Stimulated activated naive CD4-positive, alpha-beta T cell treated with Interleukin-2 at 50 U/mL for 16 hours (primary cell): ENCODE data around the gene CNOT11.
A peak's percentile ranks its signal among the peaks of the same experiment; 100 is the strongest.

ENCODE experiments used
- DNase-seq: peaks from one replicate; lab custom pipeline; 2025; lab: John Stamatoyannopoulos, UW

CNOT11 gene

DNA sequence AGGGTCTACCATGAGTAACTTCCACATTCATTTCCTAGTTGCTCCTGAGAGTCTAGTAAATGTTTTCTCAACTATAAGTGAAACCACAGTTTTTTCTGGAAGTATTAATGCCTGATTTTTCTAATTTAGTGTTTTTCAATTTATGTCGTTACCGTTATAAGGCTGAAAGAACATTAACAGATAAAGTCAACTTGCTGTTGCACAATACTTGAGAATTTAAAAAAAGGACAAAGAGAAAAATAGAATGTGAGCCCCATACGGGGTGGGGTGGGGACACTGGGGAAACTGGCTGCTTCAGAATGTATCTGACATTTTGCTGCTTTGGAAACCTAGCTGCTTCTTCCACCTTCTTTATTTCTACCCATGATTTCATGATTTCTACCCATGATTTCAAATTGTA, 26.2 kb downstream of the CNOT11 start:
- no peak for DNase-seq

DNA sequence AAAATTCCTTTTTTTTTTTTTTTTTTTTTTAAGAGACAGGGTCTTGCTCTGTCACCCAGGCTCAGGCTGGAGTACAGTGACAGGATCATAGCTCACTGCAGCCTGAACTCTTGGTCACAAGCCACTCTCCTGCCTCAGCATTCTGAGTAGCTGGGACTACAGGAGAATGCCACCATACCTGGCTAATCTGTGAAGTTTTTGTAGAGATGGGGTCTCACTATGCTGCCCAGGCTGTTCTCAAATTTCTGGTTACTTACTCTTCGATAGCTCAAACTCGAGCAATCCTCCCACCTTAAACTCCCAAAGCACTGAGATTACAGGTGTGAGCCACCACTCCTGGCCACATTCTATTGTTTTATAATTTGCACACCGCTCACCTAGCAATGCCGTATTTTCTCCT, 28.8 kb downstream of the CNOT11 start:
- DNase-seq: no peak

DNA sequence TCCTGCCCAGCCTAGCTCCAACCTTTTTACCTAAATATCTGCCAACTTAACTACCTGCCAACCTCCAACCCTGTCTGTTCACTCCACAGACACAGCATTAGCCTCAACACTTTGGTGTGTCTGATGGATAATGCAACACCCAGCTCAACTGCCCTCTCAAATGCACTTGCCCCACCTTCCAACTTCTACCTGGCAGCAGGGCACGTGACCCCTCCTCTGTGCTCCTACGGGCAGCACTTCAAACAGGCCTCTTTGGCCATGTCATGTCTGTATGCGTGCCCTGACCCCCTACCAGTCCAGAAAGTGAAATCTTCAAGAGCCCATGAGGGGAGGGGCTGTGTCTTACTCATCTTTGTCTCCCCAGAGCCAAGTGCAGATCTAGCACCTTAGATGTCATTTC, 30.3 kb downstream of the CNOT11 start:
- no peak for DNase-seq

DNA sequence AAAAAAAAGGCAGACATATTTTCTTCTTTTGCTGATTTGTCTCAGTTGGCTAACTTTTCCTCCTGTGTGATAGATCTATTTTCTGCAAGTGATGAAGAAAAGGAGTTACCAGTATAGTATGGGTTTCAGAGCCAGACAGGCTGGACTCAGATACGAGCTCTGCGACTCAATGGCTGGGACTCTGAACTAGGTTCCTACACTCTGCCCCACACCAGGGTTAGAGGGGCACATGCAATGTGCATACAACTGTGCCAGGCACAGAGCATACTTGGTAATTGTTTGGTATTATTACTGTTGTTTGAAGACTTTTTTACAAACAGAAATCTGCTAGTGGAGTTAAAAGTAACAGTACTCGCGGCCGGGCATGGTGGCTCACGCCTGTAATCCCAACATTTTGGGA, 34.0 kb downstream of the CNOT11 start:
- DNase-seq: no peak

DNA sequence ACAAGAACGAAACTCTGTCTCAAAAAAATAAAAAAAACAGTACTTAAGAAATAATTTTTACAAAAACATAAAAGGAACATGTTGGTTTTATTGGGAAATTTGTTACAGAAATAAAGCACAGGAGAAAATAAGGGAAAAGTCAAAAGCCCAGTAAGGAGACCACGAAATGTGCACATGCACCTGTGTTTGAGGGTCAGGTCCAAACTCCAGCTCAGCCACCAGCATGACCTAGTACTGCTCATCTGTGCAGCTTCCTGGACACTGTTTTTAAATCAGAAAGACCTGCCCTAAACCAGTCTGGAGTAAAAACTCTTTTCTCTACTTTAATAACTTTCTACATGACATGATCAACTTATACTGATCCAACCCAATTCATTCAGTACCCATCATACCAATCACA, 34.6 kb downstream of the CNOT11 start:
- DNase-seq: no peak

DNA sequence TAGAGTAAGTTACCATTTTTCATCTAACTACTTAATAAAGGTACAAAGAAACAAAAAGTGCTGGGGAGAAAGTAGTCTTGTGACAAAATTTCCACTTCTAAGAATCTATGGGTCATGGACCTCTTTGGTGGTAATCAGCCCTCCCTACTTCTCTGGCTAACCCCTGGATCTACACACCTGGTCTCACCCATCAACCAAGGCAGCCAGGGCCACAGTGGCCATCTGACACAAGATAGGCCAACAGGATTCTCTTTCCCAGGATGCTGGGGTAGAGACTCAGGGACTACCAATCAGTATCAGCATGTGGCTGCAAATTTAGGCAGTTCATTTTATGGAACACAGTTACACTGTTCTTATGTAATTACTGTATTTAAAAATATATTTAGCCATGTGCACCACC, 38.0 kb downstream of the CNOT11 start:
- no peak for DNase-seq

DNA sequence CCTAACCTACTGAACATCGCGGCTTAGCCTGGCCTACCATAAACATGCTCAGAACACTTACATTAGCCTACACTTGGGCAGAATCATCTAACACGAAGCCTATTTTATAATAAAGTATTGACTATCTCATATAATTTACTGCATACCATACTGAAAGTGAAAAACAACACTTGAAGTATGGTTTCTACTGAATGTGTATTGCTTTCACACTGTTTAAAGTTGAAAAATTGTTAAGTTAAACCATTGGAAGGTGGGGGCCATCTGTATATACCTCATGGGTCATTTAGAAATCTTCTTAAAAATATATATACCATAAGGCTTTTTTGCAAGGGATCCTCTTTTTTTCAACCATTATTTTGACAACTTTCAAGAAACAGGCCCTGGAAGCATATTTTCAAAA, 39.3 kb downstream of the CNOT11 start:
- DNase-seq: no peak

DNA sequence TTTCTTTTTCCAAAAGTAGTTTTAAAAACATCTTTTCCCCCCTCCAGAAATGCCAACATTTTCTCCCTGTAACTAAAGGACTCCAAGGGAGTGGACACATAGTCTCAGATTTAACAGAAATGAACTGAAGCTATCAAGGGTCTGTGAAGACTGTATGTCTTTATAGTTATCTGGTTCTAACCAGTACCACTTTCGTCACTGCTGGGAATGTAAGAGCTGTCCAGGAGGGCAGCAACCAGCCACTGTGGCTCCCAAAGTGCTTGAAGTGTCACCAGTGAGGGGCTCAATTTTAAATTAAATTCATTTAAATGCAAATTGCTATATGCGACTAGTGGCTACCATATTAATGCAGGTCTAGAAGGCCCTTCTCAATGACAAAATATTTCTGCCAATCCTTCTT, 40.9 kb downstream of the CNOT11 start:
- DNase-seq: no peak

DNA sequence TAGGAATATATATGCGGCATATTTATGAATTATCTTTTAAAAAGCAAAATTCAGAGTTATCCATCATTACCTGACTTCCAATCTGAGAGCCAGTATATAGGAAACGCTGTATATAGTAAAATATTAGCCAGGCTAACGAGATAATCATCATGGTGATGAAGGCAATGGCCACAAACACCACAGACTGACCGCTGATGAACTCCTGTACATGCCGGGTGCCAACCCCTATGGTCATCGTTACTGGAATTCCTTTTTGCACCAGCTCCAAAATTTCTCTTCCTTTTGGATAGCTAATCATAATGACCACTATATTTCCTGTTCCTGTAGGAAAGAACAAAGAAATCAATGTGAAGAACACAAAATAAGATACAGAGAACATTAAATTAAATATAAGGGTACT, 42.2 kb downstream of the CNOT11 start:
- no peak for DNase-seq

DNA sequence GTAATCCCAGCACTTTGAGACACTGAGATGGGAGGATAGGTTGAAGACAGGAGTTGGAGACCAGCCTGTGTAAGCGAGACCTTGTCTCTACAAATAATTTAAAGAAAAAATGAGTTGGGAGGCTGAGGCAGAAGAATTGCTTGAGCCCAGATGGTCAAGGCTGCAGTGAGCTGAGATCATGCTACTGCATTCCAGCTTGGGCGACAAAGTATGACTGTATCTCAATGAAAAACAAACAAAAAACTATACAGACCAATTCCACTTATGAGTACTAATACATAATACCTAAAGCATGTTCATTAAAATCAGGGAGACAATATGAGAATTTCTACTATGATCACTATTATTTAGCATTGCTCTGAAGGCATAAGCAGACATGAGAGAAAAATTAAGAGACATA, 43.2 kb downstream of the CNOT11 start:
- no peak for DNase-seq

DNA sequence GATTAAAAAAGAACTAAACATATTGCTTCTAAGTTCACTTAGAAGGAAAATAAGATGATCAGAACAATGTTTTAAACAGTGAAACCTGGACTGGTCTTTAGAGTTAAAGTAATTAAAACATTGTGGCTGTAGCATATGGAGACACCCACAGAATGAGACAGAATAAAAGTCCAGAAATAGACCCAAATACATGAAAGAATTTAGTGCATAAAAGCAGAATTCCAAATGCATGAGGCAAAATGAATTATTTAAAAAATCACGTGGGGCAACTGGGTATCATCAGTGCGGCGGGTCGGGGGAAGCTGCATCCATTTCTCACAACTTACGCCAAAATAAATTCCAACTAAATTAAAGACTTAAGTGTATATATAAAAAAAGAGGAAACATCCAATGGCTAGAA, 43.7 kb downstream of the CNOT11 start:
- DNase-seq: no peak

DNA sequence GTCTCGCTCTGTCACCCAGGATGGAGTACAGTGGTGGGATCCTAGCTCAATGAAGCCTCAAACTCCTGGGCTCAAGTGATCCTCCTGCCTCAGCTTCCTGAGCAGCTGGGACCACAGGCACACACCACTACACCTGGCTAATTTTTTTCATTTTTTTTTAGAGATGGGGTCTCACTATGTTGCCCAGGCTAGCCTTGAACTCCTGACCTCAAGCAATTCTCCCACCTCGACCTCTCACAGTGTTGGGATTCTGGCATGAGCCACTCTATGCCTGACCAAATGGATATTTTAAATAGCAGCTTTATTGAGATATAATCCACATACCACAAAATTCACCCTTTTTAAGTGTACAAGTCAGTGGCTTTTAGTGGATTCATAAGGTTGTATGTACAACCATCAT, 44.7 kb downstream of the CNOT11 start:
- no peak for DNase-seq

DNA sequence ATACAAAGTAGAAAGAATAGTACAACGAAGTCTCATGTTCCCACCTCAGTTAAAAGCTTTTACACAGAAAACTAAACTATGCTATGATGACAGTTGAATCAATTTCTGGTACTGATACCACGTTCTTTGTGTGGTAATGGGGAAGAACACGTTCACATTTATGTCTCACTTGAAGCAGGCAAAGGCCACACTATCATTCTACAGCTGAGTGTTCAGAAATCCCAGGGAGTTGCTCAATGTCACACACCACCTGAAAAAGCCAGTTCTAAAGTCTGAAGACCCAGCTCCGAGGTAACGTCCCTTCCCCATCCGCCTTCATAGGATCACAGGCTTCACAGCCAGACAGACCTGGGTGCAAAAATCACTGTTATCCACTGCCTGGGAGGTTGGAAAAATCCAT, 46.9 kb downstream of the CNOT11 start:
- no peak for DNase-seq

DNA sequence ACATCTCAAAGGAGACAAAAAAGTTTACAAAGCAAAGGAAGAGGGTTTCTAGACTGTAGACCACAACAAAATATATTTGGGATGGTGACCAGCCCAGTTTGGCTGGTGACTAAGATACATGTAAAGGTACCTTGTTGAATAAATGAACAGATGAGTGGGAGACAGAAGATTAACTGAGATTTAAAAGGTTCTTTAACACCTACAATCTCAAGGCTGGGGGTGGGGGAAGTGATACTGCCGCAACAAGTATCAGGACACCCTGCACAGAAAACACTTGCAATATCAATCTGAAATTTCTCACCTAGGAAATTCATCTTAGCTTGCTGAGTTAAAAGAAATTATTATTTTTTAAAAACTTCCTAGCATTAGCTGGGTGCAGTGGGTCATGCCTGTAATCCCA, 47.5 kb downstream of the CNOT11 start:
- peak; percentile 11 for DNase-seq

DNA sequence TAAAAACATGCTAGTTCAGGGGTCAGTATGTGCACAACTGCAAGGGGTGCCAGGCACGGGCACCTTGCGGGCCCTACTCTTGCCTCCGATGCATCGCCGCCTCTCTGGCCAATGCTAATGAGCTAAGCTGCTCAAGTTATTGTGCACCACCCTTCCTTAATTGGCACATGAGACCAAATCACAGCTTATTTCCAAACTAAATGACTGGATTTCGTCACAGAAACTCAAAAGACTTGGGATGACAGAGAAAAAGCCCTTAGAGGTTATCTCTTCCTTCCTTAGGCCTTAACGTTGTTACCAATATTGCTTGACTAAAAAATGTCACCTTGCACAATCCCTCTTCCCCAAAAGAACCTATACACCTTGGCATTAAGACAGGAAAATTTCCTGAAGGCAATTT, 48.1 kb downstream of the CNOT11 start:
- no peak for DNase-seq

DNA sequence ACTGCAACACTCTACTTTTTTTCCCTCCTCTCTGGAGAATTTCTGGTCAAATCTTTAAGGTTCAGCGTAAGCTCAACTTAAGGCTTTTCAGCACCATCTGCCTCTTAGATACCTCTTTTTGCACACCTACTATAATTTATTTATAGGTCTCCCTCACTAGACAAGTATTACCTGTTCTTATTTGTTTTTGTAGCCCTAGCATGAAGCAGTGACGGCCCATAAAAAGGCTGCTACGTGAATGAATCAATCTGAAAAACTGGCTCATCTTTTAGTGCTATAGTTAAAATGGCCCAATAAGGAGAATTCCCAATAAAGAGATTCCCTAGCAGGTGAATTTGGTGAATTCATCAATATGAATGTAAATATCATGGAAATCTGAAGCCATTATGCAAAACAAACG, 49.3 kb downstream of the CNOT11 start:
- DNase-seq: no peak

DNA sequence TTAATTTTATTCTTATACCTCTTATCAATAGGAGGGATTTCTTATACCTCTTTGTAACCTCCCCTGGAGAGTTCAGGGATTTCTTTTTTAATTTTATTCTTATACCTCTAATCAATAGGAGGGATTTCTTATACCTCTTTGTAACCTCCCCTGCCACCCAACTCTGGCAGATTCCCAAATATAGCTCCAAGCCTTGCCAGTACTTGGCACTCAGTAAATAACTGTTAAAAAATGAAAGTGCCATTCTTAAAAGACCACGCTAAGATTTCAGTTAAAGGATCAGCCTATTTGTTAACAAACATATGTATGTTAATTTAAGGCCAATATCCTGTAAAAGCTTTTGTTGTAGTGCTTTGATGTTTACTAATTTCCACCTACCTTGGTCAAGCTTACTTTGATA, 51.0 kb downstream of the CNOT11 start:
- DNase-seq: no peak

DNA sequence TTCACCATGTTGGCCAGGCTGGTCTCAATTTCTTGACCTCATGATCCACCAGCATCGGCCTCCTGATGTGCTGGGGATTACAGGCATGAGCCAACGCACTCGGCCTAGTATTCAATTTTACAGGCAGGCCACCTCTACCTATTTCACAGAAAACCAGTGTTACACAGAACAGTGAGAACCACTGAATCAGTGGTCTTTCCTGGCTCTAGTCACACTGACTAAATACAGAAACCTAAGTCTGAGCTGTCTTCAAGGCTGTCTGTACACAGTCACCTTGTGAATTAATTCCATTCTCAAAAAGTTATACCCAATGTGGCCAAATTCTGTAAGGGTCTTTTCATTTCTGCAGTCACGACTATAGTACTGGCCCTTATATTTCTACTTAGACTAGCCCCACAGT, 52.3 kb downstream of the CNOT11 start:
- no peak for DNase-seq

DNA sequence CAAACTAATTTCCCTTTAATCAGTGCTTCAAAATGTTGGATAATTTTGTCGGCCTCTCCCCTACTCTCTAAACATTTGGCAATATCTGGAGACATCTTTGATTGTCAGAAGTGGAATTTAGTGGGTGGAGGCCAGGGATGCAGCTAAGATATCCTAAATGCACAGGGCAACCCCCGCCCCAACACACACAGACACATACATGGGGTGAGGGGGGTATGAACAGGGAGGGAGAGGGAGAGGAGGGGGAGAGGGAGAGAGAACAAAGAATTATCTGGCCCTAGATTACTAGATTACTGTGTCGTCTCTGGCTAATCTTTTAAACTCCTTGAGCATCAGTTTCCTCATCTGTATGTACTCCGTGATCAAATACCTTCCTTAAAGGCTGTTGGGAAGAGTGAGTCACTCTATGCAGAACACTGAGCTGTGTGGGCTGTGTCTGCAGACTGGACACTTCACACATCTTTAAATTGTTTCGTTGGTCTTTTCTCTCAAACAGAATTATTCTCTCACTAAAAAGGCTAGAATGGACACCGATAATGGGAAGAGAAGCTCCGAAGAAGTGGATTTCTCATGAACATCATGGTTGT, 52.9 kb downstream of the CNOT11 start:
- DNase-seq: no peak

DNA sequence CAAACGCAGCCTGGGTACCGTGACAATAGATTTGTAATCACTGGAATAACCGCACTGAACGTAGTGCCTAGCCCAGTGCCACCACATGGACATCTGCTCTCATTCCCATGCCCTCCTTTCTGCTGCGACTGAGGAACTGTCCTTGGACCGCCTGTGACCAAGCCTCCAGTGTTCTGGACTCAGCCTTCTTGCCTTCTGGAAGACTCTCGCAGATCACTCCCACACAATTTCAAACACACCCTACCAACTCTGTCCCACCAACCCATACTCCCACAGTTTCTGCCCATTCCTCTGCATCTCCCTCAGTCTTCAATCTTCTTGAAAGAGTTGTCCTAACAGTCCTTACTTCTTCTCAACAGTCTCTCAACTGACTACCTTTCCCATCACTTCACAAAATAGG, 53.7 kb downstream of the CNOT11 start:
- DNase-seq: no peak

DNA sequence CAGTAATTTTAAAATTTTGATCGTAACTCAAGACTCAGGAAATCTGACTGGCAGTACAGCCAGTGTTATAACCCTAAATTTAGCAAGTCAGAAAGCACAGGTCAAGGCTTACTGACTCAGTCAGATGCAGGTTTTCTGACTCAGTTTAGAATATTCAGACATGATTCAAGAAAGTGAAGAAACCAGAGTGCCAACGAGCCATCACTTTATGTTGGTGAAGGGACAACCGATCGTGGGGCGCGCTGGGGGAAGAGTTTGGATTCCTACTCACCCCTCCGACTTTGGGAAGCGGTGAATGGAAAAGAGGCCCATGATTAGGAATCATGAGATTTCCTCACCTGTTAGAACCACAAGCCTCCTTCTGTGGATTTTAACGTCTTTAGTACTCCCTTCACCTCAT, 54.8 kb downstream of the CNOT11 start:
- peak; percentile 31 for DNase-seq

DNA sequence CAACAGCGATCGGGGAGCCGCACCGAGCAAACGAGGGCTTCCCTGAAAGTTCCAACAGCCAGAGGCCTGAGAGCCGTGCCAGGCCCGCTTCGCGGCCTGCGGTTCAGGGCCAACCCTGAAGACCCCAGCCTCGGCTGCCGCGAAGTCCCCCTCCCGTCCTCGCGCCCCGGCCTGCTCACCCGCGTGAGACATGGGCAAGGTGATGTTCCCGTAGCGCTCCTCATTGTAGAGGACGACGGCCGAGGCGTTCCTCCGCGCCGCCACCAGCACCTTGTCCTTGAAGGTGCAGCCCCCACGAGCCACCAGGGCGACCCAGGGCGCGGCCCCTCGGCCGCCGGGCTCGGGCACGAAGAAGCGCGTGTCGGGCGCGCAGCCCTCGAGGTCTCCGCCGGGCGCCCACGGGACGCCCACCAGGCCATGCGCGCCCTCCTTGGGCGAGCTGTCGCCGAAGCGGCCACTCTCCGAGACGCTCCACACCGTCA, 55.3 kb downstream of the CNOT11 start:
- peak; percentile 42 for DNase-seq

DNA sequence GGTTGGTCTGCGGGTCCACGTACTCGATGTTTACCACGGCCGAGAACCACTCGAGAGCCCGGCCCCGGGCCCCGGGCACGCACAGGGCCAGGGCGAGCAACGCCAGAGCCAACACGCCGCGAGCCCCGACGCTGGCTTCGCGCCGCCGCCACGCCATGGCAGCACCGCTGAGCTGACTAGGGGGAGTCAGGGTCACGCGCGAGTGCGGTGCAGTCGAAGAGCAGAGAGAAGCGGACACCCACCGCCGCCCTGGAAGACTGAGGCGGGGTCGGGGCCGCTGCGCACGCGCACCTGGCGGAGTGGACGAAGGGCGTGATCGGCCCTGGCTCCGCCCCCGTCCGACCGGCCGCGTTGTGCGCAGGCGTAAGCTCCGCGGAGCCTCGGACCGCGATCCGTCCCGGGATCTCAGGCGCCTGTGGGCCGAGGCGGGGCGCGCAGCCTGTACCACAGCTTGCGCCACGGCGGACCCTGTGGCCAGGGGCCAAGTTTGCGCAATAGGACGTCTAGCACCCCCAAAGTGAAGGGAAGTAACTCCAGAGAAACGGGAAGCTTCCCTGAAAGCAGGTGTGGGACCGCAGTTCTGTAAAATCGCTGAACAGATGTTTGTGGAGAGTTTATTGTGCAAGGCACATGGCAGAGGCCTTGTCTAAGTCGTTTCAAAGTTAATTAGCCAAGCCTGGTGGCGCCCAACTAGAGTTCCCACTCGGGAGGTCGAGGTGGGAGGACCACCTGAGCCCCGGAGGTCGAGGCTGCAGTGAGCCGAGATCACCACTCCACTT, 55.9 kb downstream of the CNOT11 start, which contains the start of gene RNF149:
Gene RNF149, minus strand, starts transcription at position 270 of the 779 bp plus-strand sequence. Its CDS starts 113 bp downstream, at position 157.
- DNase-seq: peak; percentile 86
